Measurements from ENCODE around the gene SIRT4.
A peak's percentile ranks its signal among the peaks of the same experiment; 100 is the strongest.

The SIRT4 gene

GRCh38 chr12:120301962-120302815 lies at the start of gene SIRT4:
SIRT4 (plus strand) TSS chr12:120302321; CDS start chr12:120303562, 1,241 bp downstream.
- DNase-seq: peak; percentile 96 to 97

- DNase-seq: peak in 1 of 2 experiments; percentile 27
Measured at GRCh38 chr12:120253313-120253712, 48.8 kb upstream of the SIRT4 start.

GRCh38 chr12:120254809-120255208 lies 47.3 kb upstream of the SIRT4 start:
- no peak for DNase-seq

- no peak for DNase-seq
Measured at GRCh38 chr12:120257041-120257821, 44.9 kb upstream of the SIRT4 start.

- no peak for DNase-seq
Measured at GRCh38 chr12:120258323-120258896, 43.7 kb upstream of the SIRT4 start.

- DNase-seq: no peak
Measured at GRCh38 chr12:120259418-120260202, 42.5 kb upstream of the SIRT4 start.

- no peak for DNase-seq
Measured at GRCh38 chr12:120260607-120261006, 41.5 kb upstream of the SIRT4 start.

- no peak for DNase-seq
Measured at GRCh38 chr12:120261951-120262851, 39.9 kb upstream of the SIRT4 start.

- DNase-seq: no peak
Measured at GRCh38 chr12:120262852-120263747, 39.0 kb upstream of the SIRT4 start.

- DNase-seq: no peak
Measured at GRCh38 chr12:120263748-120264085, 38.4 kb upstream of the SIRT4 start.

- no peak for DNase-seq
Measured at GRCh38 chr12:120264086-120264903, 37.8 kb upstream of the SIRT4 start.

- DNase-seq: no peak
Measured at GRCh38 chr12:120264904-120265472, 37.1 kb upstream of the SIRT4 start.

- DNase-seq: peak; percentile 67 to 68
Measured at GRCh38 chr12:120265473-120266179, 36.5 kb upstream of the SIRT4 start, which contains the start of gene PXN. PXN (minus strand) TSS chr12:120265730; CDS start chr12:120265629, 101 bp downstream.

GRCh38 chr12:120266180-120266870 lies 35.8 kb upstream of the SIRT4 start:
- no peak for DNase-seq

GRCh38 chr12:120267736-120268135 lies 34.4 kb upstream of the SIRT4 start:
- DNase-seq: no peak

- no peak for DNase-seq
Measured at GRCh38 chr12:120276734-120277133, 25.4 kb upstream of the SIRT4 start.

- no peak for DNase-seq
Measured at GRCh38 chr12:120278137-120279069, 23.7 kb upstream of the SIRT4 start.
